GM12878 (cell line): ENCODE data around the gene NOP16. TPM values are rescaled to one million over a fixed set of nuclear protein-coding genes. Genes with fewer than 3 reads are reported as not detected.

Experiments
- ATF3 ChIP-seq: IDR thresholded peaks from 2 replicates; pipeline ENCODE4 v1.6.1; 2011; ENCODE audit warnings: low read depth, mild to moderate bottlenecking, low read length, moderate library complexity, borderline replicate concordance; ENCODE audit errors: extremely low read depth
- REST ChIP-seq: IDR thresholded peaks from 2 replicates; pipeline ENCODE4 v1.6.1; 2012; ENCODE audit warnings: mild to moderate bottlenecking, low read depth, low read length
- ZBTB11 ChIP-seq: fragments of 450-650 bp; formaldehyde crosslinking; IDR thresholded peaks from 2 replicates; pipeline ENCODE4 v1.5.0; 2022; ENCODE audit warnings: mild to moderate bottlenecking, missing genetic modification characterization
- polyA plus RNA-seq, 11 experiments: library from polyadenylated mRNA; depleted of rRNA in 4 of 11; unstranded in 6 of 11; stranded (reverse) in 5 of 11; fragments of >200 nt; fragmentation: Nextera tagmentation in 4 of 11; fragmentation: Illumina TruSeq in 1 of 11; extraction: Ambion mirVana in 4 of 11; extraction: Trizol in 1 of 11; gene quantifications; 1 replicate in 1 of 11; 2 replicates in 10 of 11; pipeline versions ENCODE4 v1.2.1 to v1.2.3, GENCODE V29; 2011 to 2016; ENCODE audit warnings: inconsistent platforms in 2 of 11, missing spikeins in 2 of 11, low read depth in 1 of 11
- total RNA-seq, 4 experiments: library from RNA; depleted of rRNA in 3 of 4; stranded (reverse); fragments of >200 nt in 3 of 4; fragmentation: Illumina TruSeq in 1 of 4; extraction: Trizol in 1 of 4; gene quantifications; 2 replicates each; pipeline versions ENCODE4 v1.2.1 to v1.2.3, GENCODE V29; 2013 to 2021
- TF ChIP-seq, protein P1 (sequence below): fragments of 450-650 bp; IDR thresholded peaks from 2 replicates; pipeline ENCODE4 v1.6.1; 2017; ENCODE audit warnings: borderline replicate concordance

The NOP16 gene
- total and polyA plus RNA-seq, 10 of the 15 experiments (the other 5 are each of a cell fraction or from before 2014, with no cell fraction given), result 50.3 to 276 (median 116) TPM

- TF ChIP-seq ZBTB11 (CRISPR knock-in tag), result no peak
- TF ChIP-seq REST, result no peak
- no peak for TF ChIP-seq ATF3
- TF ChIP-seq, protein P1, sequence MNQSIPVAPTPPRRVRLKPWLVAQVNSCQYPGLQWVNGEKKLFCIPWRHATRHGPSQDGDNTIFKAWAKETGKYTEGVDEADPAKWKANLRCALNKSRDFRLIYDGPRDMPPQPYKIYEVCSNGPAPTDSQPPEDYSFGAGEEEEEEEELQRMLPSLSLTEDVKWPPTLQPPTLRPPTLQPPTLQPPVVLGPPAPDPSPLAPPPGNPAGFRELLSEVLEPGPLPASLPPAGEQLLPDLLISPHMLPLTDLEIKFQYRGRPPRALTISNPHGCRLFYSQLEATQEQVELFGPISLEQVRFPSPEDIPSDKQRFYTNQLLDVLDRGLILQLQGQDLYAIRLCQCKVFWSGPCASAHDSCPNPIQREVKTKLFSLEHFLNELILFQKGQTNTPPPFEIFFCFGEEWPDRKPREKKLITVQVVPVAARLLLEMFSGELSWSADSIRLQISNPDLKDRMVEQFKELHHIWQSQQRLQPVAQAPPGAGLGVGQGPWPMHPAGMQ, result no peak
- TF ChIP-seq, all 136 proteins: peak for 0
Measured at GRCh38 chr5:176401281-176402205, 13.1 kb upstream of the NOP16 start (continued).
